ENCODE results near the gene SMIM26. TPM values are rescaled to one million over a fixed set of nuclear protein-coding genes. Genes with fewer than 3 reads are reported as not detected.

SMIM26 gene
- polyA plus RNA-seq, 1 donor, result 105 TPM

DNA sequence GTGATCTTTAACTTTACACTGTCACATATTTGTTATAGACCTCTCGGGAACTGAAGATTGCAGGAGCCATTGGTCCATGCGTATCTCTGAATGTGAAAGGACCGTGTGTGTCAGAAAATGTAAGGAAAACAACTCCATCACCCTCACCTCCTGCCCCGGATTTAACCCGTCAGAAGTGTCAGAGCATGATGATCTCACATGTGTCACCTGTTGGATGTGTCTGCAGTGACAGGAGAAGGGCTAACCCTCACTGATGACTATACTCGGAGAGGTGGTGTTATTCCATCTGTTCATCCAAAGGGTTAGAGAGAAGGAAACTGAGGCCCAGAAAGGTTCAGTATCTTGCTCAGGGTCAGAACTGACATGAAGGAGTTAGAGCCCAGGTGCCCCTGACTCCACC, 34.6 kb upstream of the SMIM26 start:
- H3K9me3 ChIP-seq (ENCODE audit: control insufficient read depth, low read depth, low read length), result no peaks in the 10 kb centered on the region
- no CpG with 5 or more reads among the region's 6 CpGs for WGBS (ENCODE audit: insufficient coverage, low lambda C conversion rate)
- H3K4me1 ChIP-seq (ENCODE audit: control insufficient read depth, insufficient read depth, low read length), result no peaks in the 10 kb centered on the region
- DNase-seq, result no peak
- no peak overlapping the region for H3K4me3 ChIP-seq (ENCODE audit: low read length)
- no peak overlapping the region for H3K27ac ChIP-seq (ENCODE audit: low read length)
- peaks cover 72% of the 10 kb centered on the region for H3K36me3 ChIP-seq (ENCODE audit: control insufficient read depth, insufficient read depth, low read length)
- H3K27me3 ChIP-seq (ENCODE audit: control insufficient read depth, insufficient read depth, low read length), result no peaks in the 10 kb centered on the region

DNA sequence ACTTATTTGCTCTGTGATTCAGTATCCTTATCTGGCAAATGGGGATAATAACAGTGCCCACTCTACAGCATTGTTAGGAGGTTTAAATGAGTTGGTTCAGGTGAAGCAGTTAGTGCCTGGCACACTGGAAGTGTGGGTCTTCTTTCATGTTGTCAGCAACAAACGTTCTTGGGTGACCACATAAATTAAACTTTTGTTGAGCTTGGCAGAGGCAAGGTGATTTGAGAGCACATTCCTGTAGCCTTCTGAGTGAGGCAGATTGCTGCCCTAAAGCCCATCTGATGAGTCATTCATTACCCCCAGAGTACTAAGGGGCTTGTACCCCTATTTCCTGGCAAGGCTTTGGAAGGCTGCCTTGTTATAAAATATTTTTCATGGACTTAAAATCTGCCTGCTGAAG, 33.7 kb upstream of the SMIM26 start:
- Histone ChIP-seq H3K36me3 (ENCODE audit: control insufficient read depth, insufficient read depth, low read length) (peaks cover 67% of the 10 kb centered on the region), H3K4me1 (ENCODE audit: control insufficient read depth, insufficient read depth, low read length) (no peaks in the 10 kb centered on the region), H3K27me3 (ENCODE audit: control insufficient read depth, insufficient read depth, low read length) (no peaks in the 10 kb centered on the region), H3K4me3 (ENCODE audit: low read length) (no peak overlapping the region), H3K9me3 (ENCODE audit: control insufficient read depth, low read depth, low read length) (no peaks in the 10 kb centered on the region), H3K27ac (ENCODE audit: low read length) (no peak overlapping the region)
- no CpG with 5 or more reads among the region's 1 CpG for WGBS (ENCODE audit: insufficient coverage, low lambda C conversion rate)
- no peak for DNase-seq

- Histone ChIP-seq H3K27ac (ENCODE audit: low read length) (no peak overlapping the region), H3K4me3 (ENCODE audit: low read length) (no peak overlapping the region), H3K9me3 (ENCODE audit: control insufficient read depth, low read depth, low read length) (no peaks in the 10 kb centered on the region), H3K4me1 (ENCODE audit: control insufficient read depth, insufficient read depth, low read length) (no peaks in the 10 kb centered on the region), H3K36me3 (ENCODE audit: control insufficient read depth, insufficient read depth, low read length) (peaks cover 63% of the 10 kb centered on the region), H3K27me3 (ENCODE audit: control insufficient read depth, insufficient read depth, low read length) (no peaks in the 10 kb centered on the region)
- WGBS (ENCODE audit: insufficient coverage, low lambda C conversion rate), result 100% methylated on average over 4 of the region's 6 CpGs
- DNase-seq, result no peak
These were observed 33.1 kb upstream of the SMIM26 start for GRCh38 chr20:18533978-18534644.

DNA sequence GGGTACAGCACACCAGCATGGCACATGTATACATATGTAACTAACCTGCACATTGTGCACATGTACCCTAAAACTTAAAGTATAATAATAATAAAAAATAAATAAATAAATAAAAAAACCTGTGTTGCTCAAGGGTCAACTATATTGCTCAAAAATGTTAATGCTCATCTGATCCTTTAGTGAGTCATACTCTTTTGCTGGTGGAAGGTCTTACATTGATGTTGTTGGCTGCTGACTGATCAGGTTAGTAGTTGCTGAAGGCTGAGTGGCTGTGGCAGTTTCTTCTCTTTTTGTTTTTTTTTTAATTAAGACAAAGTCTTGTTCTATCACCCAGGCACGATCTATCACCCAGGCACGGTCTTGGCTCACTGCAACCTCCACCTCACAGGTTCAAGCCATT, 29.6 kb upstream of the SMIM26 start:
- no peaks in the 10 kb centered on the region for H3K27me3 ChIP-seq (ENCODE audit: control insufficient read depth, insufficient read depth, low read length)
- H3K9me3 ChIP-seq (ENCODE audit: control insufficient read depth, low read depth, low read length), result no peaks in the 10 kb centered on the region
- DNase-seq, result no peak
- WGBS (ENCODE audit: insufficient coverage, low lambda C conversion rate), result no CpG with 5 or more reads among the region's 2 CpGs
- no peak overlapping the region for H3K4me3 ChIP-seq (ENCODE audit: low read length)
- H3K4me1 ChIP-seq (ENCODE audit: control insufficient read depth, insufficient read depth, low read length), result no peaks in the 10 kb centered on the region
- H3K27ac ChIP-seq (ENCODE audit: low read length), result no peak overlapping the region
- H3K36me3 ChIP-seq (ENCODE audit: control insufficient read depth, insufficient read depth, low read length), result peaks cover 52% of the 10 kb centered on the region

GRCh38 chr20:18541741-18542140, 25.5 kb upstream of the SMIM26 start:
- Histone ChIP-seq H3K27ac (ENCODE audit: low read length) (no peak overlapping the region), H3K9me3 (ENCODE audit: control insufficient read depth, low read depth, low read length) (no peaks in the 10 kb centered on the region), H3K4me3 (ENCODE audit: low read length) (no peak overlapping the region), H3K4me1 (ENCODE audit: control insufficient read depth, insufficient read depth, low read length) (no peaks in the 10 kb centered on the region), H3K36me3 (ENCODE audit: control insufficient read depth, insufficient read depth, low read length) (peaks cover 47% of the 10 kb centered on the region), H3K27me3 (ENCODE audit: control insufficient read depth, insufficient read depth, low read length) (no peaks in the 10 kb centered on the region)
- DNase-seq, result no peak
- WGBS (ENCODE audit: insufficient coverage, low lambda C conversion rate), result no CpG with 5 or more reads among the region's 5 CpGs

DNA sequence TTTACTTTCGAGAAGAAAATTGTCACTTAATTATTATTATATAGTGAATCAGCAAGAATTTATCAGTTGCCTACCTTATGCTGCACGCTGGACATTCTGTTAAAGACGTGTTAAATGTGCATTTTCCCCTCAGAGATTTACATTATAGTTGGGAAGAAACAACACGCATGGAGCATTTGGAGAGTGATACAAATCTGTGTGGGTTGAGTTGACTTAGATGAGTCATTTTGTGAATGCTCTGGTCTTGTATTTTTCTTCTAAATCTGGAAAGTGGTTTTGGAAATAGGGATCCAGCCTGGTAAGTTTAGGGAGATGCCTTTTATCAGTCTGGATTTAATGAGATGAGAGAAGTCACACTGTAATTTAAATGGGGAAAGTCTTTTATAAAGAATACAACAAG, 24.0 kb upstream of the SMIM26 start:
- Histone ChIP-seq H3K4me3 (ENCODE audit: low read length) (no peak overlapping the region), H3K36me3 (ENCODE audit: control insufficient read depth, insufficient read depth, low read length) (peaks cover 53% of the 10 kb centered on the region), H3K9me3 (ENCODE audit: control insufficient read depth, low read depth, low read length) (no peaks in the 10 kb centered on the region), H3K4me1 (ENCODE audit: control insufficient read depth, insufficient read depth, low read length) (no peaks in the 10 kb centered on the region), H3K27me3 (ENCODE audit: control insufficient read depth, insufficient read depth, low read length) (no peaks in the 10 kb centered on the region), H3K27ac (ENCODE audit: low read length) (no peak overlapping the region)
- 100% methylated on average over 2 of the region's 4 CpGs for WGBS (ENCODE audit: insufficient coverage, low lambda C conversion rate)
- no peak for DNase-seq

DNA sequence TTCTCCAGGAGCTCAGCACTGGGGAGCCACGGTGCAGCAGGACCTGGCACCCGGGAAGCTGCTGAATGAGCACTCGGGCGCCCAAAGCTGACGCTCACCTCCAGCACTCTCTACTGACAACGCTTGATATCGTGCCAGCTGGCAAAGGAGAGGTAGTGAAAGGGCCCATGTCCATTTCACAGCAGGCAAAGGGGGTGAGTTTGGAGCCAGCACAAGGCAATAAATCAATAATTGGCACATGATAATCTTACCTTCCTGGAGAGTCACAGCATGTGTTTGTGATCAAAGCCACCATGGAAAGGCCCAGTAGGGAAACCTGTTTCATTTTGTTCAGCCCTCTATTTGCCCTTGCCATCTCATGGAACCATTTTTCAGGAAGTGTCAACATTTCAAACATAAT, 23.3 kb upstream of the SMIM26 start:
- no peaks in the 10 kb centered on the region for H3K4me1 ChIP-seq (ENCODE audit: control insufficient read depth, insufficient read depth, low read length)
- no peaks in the 10 kb centered on the region for H3K27me3 ChIP-seq (ENCODE audit: control insufficient read depth, insufficient read depth, low read length)
- H3K27ac ChIP-seq (ENCODE audit: low read length), result no peak overlapping the region
- peaks cover 55% of the 10 kb centered on the region for H3K36me3 ChIP-seq (ENCODE audit: control insufficient read depth, insufficient read depth, low read length)
- no peaks in the 10 kb centered on the region for H3K9me3 ChIP-seq (ENCODE audit: control insufficient read depth, low read depth, low read length)
- no peak overlapping the region for H3K4me3 ChIP-seq (ENCODE audit: low read length)
- no peak for DNase-seq
- WGBS (ENCODE audit: insufficient coverage, low lambda C conversion rate), result no CpG with 5 or more reads among the region's 7 CpGs

GRCh38 chr20:18545566-18545965, 21.7 kb upstream of the SMIM26 start:
- peaks cover 62% of the 10 kb centered on the region for H3K36me3 ChIP-seq (ENCODE audit: control insufficient read depth, insufficient read depth, low read length)
- WGBS (ENCODE audit: insufficient coverage, low lambda C conversion rate), result no CpG with 5 or more reads among the region's 1 CpG

GRCh38 chr20:18548465-18548864, 18.8 kb upstream of the SMIM26 start:
- no CpG with 5 or more reads among the region's 3 CpGs for WGBS (ENCODE audit: insufficient coverage, low lambda C conversion rate)
- H3K36me3 ChIP-seq (ENCODE audit: control insufficient read depth, insufficient read depth, low read length), result peaks cover 62% of the 10 kb centered on the region
- DNase-seq, result no peak
- no peaks in the 10 kb centered on the region for H3K4me1 ChIP-seq (ENCODE audit: control insufficient read depth, insufficient read depth, low read length)
- H3K9me3 ChIP-seq (ENCODE audit: control insufficient read depth, low read depth, low read length), result no peaks in the 10 kb centered on the region
- H3K4me3 ChIP-seq (ENCODE audit: low read length), result no peak overlapping the region
- H3K27ac ChIP-seq (ENCODE audit: low read length), result no peak overlapping the region
- no peaks in the 10 kb centered on the region for H3K27me3 ChIP-seq (ENCODE audit: control insufficient read depth, insufficient read depth, low read length)

More at GRCh38 chr20:18545566-18545965, 21.7 kb upstream of the SMIM26 start:
- Histone ChIP-seq H3K27ac (ENCODE audit: low read length) (no peak overlapping the region), H3K4me1 (ENCODE audit: control insufficient read depth, insufficient read depth, low read length) (no peaks in the 10 kb centered on the region), H3K4me3 (ENCODE audit: low read length) (no peak overlapping the region), H3K27me3 (ENCODE audit: control insufficient read depth, insufficient read depth, low read length) (no peaks in the 10 kb centered on the region), H3K9me3 (ENCODE audit: control insufficient read depth, low read depth, low read length) (no peaks in the 10 kb centered on the region)
- DNase-seq, result no peak

DNA sequence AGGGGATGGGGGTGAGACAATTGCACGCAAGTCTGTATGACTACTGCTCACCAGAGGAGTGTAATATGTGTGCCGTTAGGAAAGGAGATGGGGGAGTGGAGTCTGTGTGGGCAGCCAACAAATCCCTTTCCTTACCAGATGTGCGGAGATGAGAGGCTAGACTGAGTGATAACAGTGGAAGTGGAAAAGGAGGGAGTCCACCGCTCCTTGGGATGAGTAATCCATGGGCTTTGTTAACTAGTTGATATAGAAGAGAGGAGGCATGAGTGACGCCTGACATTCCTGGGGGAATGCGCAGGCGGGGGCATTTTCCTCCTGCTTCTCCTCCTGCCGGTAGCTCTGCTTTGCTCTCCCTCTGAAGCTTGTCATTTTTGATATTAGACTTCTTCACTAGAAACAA, 13.5 kb upstream of the SMIM26 start:
- Histone ChIP-seq H3K36me3 (ENCODE audit: control insufficient read depth, insufficient read depth, low read length) (peaks cover 53% of the 10 kb centered on the region), H3K4me3 (ENCODE audit: low read length) (no peak overlapping the region), H3K9me3 (ENCODE audit: control insufficient read depth, low read depth, low read length) (no peaks in the 10 kb centered on the region), H3K27me3 (ENCODE audit: control insufficient read depth, insufficient read depth, low read length) (no peaks in the 10 kb centered on the region), H3K27ac (ENCODE audit: low read length) (no peak overlapping the region), H3K4me1 (ENCODE audit: control insufficient read depth, insufficient read depth, low read length) (no peaks in the 10 kb centered on the region)
- DNase-seq, result no peak
- WGBS (ENCODE audit: insufficient coverage, low lambda C conversion rate), result 100% methylated on average over 1 of the region's 8 CpGs

GRCh38 chr20:18567739-18568091, 483 bp downstream of the SMIM26 start:
- peak overlapping the region; percentile 89 for H3K27ac ChIP-seq (ENCODE audit: low read length)
- DNase-seq, result no peak

More at GRCh38 chr20:18567739-18568091, 483 bp downstream of the SMIM26 start:
- H3K27me3 ChIP-seq (ENCODE audit: control insufficient read depth, insufficient read depth, low read length), result no peaks in the 10 kb centered on the region
- H3K4me1 ChIP-seq (ENCODE audit: control insufficient read depth, insufficient read depth, low read length), result no peaks in the 10 kb centered on the region
- peak overlapping the region; percentile 90 for H3K4me3 ChIP-seq (ENCODE audit: low read length)
- no peaks in the 10 kb centered on the region for H3K9me3 ChIP-seq (ENCODE audit: control insufficient read depth, low read depth, low read length)
- no CpG with 5 or more reads among the region's 6 CpGs for WGBS (ENCODE audit: insufficient coverage, low lambda C conversion rate)
- peaks cover 19% of the 10 kb centered on the region for H3K36me3 ChIP-seq (ENCODE audit: control insufficient read depth, insufficient read depth, low read length)

Data from large intestine (tissue), 3 donors.